Measurements from ENCODE around the gene PRC1.
"Not testable (repeated sequence)": the region's sequence is repeated elsewhere in the genome, so short reads cannot be mapped to it uniquely, and the experiment has no call there.

PRC1 gene, protein sequence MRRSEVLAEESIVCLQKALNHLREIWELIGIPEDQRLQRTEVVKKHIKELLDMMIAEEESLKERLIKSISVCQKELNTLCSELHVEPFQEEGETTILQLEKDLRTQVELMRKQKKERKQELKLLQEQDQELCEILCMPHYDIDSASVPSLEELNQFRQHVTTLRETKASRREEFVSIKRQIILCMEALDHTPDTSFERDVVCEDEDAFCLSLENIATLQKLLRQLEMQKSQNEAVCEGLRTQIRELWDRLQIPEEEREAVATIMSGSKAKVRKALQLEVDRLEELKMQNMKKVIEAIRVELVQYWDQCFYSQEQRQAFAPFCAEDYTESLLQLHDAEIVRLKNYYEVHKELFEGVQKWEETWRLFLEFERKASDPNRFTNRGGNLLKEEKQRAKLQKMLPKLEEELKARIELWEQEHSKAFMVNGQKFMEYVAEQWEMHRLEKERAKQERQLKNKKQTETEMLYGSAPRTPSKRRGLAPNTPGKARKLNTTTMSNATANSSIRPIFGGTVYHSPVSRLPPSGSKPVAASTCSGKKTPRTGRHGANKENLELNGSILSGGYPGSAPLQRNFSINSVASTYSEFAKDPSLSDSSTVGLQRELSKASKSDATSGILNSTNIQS

DNA sequence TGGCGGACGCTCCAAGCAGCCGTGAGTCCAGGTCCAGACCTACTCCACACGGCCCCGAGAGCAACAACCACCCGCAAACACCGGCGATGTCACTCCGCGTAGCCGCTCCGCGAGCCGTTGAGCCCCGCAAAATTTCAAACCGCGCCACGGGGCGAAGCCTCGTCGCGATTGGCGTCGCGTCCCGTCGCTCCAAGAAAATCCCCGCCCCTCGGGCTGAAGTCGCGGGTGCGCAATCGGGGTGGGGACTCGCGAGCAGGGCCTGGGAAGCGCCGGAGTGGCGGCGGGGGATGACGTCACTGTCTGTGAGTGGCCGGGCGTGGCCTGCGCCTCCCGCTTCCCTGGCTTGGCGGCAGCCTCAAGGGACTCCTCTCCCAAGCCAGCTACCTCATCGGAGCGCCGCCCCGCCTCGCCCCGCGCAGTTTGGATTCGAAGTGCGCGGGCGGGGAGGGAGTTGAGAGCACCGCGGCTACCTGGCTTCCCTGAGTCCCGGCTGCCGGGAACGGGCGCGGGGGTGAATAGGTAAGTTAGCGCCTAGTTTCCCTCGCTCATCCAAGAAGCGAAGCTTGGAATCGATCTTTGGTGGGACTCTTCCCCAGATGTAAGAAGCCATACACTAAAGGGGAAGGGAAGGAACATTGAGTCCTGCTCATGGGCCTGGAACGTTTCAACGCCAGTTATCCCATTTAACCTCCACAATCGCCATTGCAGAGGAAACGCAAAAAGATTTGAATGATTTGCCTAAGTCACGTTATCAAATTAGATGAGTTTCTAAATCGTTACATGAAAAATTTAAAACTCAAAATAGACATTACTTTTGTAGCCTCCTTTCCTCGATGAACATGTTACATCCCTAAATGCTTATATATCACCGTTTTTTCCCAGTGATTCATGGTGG lies at the start of gene PRC1:
PRC1 (minus strand) TSS at position 119 of the 895 bp plus-strand sequence; CDS start at position 1, 118 bp downstream.
- DNase-seq (ENCODE audit: low read depth, low spot score): peak; percentile 94

DNA sequence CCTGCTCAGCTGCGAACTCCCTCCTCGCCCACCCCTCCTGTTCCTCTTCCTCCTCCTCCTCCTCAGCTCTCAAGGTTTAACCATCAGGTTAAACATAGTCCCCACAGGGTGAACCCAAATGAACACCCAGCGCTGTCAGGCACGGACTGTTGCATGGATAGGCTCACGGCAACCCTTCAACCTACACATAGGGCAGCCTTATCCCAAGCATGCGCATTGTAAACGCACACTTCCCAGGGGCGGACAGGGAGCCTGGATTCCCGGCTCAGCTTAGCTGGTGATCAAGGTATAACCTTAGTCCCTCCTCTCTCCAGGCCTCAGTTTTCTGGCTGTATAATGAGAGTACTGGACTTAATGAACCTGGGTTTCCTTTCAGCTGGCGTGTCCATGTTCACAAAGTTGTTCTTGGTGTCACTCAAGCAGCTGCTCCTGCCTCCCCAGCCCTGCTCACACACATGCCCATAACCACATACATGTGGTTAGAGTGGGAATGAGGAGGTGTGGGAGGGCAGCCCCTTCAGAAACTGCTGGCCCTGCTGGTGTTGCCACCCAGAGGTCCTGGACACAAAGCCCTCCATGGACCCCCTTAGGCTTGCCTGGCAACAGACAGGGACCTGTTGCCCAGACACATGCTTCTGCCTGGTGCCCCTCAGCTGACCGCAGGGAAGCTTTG lies 49.0 kb upstream of the PRC1 start:
- DNase-seq (ENCODE audit: low read depth, low spot score): no peak

DNA sequence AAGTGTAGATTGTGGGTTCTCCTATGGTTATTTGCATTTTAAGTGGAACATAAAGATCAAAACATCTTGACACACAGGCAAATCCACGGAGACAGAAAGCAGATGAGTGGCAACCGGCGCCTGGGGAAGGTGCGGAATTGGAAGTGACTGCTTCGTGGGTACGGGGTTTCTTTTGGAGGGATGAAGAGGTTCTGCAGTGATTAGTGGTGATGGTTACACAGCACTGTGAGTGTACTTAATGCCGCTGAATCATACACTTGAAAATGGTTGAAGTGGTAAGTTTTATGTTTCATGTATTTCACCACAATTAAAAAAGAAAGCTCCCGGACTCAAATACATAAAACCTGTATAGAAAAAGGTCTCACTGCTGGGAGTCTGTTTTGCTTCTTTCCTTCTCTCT lies 46.5 kb upstream of the PRC1 start:
- DNase-seq (ENCODE audit: low read depth, low spot score): no peak

DNA sequence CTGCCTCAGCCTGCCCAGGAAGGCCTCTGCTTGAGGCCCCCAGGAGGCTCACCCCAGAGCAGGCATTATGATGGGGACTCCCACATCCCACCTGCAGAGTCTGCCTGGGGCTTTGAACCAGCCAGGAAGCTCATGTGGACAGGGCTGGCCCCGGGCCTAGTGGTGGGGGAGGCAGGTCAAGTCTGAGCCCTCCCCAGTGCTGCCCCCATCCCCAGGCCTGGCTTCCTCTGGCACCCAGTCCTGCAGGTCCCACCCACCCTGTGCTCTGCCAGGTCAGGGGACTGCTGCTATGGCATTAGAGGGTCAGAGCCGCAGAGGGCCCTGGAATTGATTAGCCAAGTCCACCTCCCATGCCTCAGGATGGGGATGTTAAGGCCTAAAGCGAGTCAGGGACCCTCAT lies 45.7 kb upstream of the PRC1 start:
- no peak for DNase-seq (ENCODE audit: low read depth, low spot score)

DNA sequence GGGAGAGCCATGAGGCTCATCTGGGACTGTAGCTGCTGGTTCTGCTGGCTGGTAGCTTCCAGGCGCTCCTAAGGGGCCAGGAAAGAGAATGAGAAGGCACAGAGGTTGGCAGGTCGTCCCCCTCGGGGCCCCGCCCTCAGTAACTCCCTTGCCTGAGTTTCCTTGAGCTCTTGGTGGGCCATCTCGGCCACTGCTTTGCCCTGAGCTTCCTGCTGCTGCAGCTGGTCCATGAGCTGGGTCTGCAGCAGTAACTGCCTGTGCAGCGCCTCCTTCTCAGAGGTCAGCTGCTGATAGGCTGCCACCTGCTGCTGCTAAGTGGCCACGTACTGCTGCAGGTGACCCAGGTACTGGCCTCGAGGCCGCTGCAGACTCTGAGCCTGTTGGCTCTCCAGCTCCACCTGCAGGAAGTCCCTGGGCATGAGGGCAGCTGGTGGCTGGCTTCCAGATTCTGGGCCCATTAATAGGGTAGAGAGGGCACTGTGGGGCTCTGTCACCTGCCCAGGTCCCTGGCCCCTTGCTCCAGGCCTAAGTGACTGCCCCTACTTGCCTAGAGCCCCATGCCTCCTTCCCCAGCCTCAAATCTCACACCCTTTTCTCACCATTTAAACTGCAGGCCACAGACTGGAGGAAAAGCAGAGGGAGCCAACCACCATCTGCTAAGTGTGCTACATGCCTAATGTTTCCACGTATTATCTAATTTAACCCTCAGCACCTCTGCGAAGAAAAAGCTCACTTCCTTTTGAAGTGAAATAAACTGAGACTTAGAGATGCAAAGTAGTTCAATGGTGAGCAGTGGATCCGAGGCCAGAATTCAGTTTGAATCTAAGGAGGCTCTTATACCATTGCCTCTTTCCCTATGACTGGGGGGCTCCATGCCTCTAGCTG lies 38.8 kb upstream of the PRC1 start:
- DNase-seq (ENCODE audit: low read depth, low spot score): no peak

DNA sequence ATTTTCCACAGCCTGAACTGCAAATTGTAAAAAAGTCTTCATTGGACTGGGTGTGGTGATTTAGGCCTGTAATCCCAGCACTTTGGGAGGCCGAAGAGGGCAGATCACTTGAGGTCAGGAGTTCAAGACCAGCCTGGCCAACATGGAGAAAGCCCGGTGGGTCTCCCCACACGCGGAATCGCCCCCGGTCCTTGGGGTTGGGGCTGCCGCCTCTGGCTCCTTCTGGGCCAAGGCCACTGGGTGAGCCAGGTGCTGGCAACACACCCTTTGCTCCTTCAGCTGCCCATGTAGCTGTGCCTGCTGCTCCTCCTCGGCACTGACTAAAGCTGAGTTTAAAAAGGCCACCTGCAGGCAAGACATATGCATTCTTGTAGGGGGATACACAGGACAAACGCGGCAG lies 37.5 kb upstream of the PRC1 start:
- DNase-seq (ENCODE audit: low read depth, low spot score): no peak

DNA sequence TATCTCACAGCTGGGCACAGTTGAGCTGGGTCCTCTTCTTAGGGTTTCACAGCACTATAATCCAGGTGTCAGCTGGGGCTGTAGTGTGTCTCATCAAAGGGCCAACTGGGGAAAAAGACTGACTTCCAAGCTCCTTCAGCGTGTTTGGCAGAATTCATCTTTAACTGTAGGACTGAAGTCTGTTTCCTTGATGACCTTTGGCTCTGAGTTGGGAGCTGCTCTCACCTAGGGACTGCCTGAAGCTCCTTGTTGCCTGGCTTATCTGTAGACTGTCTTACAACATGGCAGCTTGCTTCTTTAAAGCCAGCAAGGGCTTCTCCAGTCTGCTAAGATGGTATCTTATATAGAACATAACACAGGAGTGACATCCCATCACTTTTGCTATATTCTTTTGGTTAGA lies 33.3 kb upstream of the PRC1 start:
- DNase-seq (ENCODE audit: low read depth, low spot score): no peak

DNA sequence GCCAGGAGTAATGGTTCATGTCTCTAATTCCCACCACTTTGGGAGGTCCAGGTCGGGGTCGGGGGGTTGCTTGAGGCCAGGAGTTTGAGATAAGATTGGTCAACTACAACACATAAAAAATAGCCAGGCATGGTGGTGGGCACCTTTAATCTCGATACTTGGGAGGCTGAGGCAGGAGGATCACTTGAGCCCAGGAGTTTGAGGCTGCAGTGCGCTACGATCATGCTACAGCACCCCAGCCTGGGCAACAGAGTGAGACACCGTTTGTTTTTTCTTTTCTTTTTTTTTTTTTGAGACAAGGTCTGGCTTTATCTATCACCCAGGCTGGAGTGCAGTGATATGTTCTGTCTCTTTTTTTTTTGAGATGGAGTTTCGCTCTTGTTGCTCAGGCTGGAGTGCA lies 29.4 kb upstream of the PRC1 start:
- no peak for DNase-seq (ENCODE audit: low read depth, low spot score)

DNA sequence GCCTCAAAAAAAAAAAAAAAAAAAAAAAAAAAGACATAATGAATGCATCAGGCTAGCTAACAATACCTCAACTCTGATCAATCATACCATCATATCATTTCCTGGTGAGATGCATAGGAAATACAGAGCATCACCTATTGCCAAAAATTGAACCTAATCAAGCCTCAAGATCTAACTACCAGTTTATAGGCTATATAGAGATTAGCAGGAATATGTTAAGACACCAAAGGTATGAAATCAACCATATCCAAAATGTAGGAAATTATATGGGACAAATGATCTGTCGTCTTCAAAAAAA lies 28.4 kb upstream of the PRC1 start:
- no peak for DNase-seq (ENCODE audit: low read depth, low spot score)

DNA sequence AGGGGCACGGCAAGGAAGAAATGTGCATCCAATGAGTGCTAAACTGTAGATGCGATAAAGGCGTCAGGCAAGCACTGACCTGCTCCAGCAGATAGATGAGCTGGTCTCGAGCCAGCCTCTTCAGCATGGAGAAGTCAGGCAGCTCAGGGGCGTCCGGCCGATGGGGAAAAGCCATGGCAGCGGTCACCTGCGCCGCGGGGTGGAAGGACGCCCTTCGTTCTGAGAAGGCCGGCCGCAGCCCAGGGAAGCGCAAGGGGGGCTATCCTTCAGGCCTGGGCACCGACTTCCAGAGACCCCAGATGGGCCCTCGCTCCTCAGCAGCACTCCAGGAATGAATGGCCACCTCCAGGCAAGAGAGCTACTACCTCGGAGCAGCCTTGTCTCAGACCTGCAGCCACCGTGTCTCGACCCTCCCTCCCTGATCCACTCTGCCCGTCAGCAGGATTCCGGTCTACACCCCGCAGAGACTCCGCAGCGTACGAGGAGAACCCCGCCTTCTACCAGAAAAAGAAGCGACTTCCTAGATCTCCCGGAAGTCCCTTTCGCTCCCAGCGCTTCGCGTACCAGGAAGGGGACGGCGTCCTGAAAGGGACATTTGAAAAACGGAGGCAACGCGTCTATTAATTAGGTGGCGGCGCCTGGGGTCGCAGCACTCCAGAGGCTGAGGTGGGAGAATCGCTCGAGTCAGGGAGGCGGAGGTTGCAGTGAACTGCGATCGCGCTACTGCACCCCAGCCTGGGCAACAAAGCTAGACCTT lies 27.9 kb upstream of the PRC1 start, which contains the start of gene VPS33B:
VPS33B (minus strand) TSS at position 520 of the 757 bp plus-strand sequence; CDS start at position 175, 345 bp downstream.
- peak; percentile 26 for DNase-seq (ENCODE audit: low read depth, low spot score)

DNA sequence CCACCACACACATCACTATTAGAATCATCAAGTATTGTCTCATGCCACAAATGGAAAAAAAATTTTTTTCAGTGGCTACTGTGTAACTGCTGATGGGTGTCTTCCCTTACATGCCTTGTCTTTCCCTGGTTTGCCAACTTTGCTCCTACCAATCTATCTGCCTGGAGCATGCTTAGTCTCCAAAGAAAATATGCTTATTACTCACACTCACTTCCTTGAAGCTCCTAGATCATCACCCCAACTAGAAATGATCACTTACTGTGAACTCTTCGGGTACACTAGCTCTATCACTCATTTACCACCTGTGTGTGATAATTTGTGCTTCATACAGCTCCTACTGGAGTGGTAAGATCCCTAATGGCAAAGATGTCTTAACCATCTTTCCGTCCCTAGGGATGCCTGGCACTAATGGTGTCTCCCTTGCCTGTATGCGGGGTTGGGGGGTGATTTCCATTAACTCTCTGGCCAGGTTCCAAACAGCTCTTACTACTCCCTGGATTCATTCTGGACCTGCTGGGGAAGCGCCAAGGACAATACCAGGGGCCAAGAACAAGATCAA lies 27.3 kb upstream of the PRC1 start:
- DNase-seq (ENCODE audit: low read depth, low spot score): no peak

DNA sequence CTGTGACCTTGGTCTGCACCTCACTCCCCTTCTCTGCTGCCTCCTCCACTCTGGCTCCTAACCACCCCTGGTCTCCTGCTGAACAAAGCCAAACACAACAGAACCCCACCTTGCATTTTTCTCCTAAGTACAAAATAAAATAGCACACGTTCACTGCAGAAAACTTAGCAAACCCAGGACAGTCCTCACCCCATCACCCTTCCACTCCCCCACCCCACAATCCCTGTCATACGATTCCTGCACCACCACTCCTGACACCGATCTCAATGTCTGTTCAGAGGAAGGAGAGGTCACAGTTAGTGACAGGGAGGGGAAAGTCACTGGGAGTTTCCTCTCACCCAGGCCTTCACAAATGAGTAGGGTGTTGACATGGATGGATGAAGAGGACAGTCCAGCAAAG lies 23.8 kb upstream of the PRC1 start:
- no peak for DNase-seq (ENCODE audit: low read depth, low spot score)

DNA sequence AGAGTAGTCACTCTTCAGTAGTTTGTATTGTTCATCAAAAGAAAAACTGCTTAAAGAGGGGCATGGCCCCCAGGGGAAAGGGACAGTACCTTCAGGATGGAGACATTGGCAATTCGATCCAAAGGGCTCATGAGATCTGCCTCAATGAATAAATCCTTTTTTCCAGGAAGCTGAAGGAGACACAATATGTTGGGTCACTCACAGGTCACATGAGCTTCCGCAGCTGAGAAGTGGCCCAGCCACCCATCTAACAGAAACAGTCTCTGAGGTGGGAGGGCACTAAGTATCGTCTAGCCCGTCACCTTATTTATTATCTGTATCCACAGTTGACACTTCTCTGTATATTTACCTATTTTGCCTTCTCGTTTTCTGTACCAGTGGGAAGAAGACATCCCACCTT lies 23.4 kb upstream of the PRC1 start:
- DNase-seq (ENCODE audit: low read depth, low spot score): no peak

DNA sequence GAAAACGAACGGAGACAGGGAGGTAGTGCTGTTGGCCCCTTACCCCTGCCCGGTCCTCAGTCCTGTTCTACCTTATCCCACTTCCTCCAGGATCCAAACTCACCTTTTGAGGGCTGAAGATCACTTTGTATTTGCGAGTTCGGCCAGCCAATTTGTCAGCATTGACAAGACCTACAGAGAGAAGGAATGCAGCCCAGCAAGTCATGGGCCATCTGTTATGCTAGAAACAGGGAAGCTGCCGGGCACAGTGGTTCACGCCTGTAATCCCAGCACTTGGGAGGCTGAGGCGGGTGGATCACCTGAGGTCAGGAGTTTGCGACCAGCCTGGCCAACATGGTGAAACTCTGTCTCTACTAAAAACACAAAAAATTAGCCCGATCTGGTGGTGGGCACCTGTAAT lies 19.4 kb upstream of the PRC1 start:
- DNase-seq (ENCODE audit: low read depth, low spot score): not testable (repeated sequence)

DNA sequence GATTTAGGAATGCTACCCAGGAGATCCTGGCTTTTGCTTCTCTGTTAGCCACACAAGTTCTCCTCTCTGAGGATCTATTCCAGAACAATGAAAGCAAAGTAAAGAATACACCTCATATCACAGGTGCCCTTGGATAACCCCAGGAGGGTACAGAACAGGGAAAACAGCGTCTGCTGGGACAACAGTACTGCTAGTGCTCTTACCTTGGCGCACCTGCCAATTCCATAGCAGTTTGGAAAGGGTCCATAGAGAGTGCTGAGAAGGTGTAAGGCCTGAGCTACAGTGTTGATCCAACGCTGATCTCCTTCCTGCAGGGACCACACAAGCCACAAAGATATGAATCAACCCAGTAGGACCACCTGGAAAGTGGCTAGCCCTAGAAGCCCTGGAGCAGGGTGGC lies 12.9 kb upstream of the PRC1 start:
- DNase-seq (ENCODE audit: low read depth, low spot score): no peak

DNA sequence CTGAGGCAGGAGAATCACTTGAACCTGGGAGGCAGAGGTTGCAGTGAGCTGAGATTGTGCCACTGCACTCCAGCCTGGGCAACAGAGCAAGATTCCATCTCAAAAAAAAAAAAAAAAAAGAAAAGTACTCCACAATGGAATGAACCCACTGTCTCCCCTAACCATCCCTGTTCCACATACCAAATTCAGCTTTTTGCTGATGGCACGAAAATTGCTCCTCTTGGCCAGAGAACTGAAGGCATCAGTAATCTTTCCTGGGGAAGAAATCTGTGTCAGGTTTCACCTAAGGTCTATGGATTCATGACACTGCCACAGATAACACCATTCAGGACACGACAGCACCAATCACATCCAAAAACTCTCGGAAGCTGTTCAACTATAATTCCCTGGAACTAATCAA lies 6.9 kb upstream of the PRC1 start:
- no peak for DNase-seq (ENCODE audit: low read depth, low spot score)

DNA sequence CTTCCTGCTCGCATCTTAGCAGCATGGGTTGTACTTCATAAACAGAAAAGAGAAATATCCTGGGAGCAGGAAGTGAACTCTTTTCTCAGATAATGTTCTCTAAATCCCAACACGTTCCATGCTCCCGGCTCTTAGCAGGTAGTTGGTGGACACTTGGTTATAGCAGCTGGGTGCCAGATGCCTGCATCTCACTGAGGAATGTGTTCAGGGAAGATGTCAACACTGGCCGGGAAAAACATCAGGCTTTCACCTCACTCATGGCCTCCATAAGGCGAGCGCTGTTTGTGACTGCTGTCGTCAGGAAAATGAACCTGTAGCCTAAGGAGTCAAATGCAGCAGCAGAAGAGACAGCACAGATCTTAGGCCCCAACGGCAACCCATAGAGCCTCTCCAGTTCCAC lies 4.4 kb upstream of the PRC1 start:
- DNase-seq (ENCODE audit: low read depth, low spot score): no peak

DNA sequence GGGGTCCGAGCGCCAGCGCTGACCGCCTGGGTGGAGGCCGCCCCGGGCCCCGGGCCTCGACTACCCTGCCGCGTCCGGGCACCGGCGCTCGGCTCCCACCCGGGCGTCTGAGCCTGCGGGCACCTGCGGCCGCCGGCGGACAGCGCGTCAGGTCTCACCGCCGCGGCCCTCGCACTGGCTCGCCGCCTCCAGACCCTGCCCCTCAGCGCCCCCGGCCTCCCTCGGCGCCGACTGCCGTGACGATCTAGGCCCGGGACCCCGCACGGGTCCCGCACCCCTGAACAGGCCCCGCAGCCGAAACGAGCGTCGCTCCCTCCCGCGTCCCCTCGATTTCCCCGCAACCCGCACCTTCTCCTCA lies 297 bp downstream of the PRC1 start:
- DNase-seq (ENCODE audit: low read depth, low spot score): no peak

DNA sequence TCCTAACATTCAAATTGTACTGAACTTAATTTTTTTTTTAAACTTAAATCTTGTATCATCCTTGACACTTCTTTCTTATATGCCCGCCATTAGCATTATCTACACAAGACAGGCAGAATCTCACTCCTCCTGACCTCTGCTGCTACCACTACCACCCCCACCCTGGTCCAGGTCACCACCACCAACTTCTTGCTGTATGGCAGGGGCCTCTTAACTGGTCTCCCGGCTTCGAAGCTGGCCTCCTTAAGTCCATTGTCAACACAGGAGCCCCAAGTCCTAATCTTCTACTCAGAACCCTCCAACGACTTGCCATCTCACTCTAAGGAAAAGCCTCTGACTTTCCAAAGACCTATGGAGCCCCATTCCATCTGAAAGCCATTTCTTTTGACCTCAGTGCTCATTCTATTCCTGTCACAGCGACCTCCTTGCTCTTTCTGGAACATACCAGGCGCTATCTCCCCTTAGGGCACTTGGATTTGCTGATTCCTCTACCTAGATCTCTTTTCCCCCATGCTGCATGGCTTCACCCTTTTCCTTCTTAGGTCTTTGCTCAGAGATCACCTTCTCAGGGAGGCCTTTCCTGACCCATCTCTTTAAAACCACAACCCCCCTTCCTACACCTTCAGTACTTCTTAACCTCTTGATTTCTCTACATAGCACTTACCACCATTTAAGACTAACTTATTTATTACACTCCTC lies 2.6 kb downstream of the PRC1 start:
- DNase-seq (ENCODE audit: low read depth, low spot score): no peak
